Eye (tissue), 1 donor: ENCODE data around the gene EED.
"Not testable (repeated sequence)": the region's sequence is repeated elsewhere in the genome, so short reads cannot be mapped to it uniquely, and the experiment has no call there.

Source experiments
- DNase-seq: peaks from one replicate; pipeline ENCODE4 v3.0.0-alpha.2; 2015

EED gene

DNA sequence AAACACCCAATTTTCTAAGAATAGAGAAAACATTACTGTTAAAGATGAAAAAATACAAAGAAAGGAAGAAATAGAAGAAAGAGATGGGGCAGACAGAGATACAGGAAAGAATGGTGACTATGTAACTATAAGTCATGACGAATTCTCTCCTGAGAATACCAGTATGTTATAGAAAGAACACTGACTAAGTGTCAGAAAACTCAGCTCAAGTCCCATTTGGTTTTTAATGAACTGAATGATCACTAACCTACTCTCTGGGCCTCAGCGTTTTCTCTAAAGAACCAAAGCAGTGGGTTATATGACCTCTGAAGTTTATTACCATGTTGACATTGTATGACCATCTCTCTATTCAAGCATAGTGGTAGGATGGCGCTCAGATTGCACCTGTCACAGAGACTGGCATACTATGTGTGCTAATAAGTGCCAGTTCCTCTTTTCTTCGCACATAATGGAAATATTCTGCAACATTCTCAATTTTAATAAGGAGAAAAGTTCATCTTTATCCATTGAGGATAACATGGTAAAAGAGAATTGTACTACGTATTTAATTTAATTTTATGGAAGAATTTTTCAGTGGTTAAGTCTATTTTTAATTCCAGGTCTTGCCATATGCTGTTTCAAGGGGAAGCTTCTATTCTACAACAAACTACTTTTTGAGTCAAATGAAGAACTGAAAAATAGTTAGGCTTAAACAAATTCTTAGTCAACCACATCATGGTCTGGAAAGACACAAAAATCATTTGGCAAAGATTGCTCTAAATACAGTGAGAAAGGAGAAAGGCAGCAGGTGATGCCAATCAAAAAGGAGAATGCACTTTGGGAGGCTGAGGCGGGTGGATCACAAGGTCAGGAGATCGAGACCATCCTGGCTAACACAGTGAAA, 25.0 kb upstream of the EED start:
- DNase-seq: no peak

DNA sequence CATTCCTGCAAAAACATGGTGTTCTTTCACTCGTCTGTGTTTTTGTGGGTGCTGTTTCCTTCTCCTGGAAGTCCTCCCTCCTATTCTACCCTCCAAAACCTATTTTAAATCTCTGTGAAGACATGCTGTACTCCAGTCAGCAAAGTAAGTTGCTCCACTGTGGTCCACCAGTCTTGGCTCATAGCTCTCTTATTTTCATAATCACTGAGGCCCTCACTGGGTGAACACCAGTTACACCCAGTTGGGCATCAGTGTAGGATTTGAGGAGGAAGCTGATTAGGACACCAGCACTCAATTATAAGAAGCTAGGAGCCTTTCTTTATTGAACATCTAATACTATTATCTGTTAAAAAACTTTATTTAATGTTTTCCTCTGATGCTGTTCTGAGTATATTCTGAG, 23.9 kb upstream of the EED start:
- DNase-seq: no peak

DNA sequence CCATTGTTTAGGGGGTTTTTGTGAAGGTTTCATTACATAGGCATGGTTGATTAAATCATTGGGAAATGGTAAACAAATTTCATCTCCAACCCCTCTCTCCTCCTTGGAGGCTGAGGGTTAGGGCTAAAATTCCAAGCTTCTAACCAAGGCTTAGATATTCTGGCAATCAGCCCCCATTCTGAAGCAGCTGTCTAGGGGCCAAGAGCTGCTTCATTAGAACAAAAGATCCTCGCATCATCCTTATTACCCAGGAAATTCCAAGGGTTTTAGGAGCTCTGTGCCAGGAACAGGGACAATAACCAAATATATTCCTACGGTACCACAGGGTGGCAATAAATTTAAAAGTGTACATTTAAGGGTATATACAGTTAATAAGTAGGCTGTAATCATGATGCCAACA, 22.5 kb upstream of the EED start:
- DNase-seq: no peak

DNA sequence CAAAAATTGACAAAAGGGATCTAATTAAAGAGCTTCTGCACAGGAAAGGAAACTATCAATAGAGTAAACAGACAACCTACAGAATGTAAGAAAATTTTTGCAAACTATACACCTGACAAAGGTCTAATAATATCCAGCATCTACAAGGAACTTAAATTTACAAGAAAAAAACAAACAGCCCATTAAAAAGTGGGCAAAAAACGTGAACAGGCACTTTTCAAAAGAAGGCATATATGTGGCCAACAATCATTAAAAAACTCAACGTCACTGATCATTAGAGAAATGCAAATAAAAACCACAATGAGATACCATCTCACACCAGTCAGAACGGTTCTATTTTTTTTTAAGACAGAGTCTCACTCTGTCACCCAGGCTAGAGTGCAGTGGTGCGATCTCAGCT, 20.0 kb upstream of the EED start:
- not testable (repeated sequence) for DNase-seq

DNA sequence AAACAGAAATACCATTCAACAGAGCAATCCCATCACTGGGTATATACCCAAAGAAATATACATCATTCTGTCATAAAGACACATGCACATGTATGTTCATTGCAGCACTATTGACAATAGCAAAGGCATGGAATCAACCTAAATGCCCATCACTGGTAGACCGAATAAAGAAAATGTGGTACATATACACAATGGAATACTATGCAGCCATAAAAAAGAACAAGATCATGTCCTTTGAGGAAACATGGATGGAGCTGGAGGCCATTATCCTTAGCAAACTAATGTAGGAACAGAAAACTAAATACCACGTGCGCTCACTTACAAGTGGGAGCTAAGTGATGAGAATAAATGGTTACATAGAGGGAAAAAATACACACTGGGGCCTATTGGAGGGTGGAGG, 19.2 kb upstream of the EED start:
- not testable (repeated sequence) for DNase-seq

DNA sequence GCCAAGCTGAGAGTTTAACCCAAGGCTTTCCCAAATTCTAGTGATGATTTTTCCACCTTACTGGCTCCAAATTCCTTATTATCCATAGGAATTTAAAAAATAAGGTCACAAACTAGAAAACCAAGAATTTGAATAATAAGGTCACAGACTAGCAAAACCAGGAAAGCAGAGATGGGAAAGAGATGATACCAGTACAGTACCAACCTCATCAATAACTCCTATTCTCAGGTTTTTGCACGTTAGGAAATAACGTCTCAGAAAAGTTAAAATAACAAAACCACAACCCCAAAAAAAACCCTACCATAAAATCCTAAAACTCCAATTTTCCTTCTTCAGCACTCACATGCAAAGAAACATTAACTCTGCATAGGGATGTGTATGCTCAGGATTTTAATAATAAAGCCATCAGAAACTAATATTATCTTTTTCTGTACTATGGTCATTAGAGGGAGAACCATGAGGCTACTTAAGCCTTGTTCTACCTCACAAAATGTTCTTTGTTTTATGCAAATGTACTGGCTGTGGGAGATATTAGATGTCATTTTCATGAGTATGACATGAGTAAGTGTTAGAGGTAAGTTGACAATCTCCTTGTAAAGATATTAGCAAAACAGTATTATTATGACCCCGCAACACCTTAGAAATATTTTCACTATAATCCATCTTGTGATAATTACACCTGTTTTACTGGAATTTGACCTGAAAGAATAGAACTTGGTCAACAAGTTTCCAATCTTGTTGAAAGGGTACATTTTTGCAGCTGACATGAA, 16.1 kb upstream of the EED start:
- no peak for DNase-seq

DNA sequence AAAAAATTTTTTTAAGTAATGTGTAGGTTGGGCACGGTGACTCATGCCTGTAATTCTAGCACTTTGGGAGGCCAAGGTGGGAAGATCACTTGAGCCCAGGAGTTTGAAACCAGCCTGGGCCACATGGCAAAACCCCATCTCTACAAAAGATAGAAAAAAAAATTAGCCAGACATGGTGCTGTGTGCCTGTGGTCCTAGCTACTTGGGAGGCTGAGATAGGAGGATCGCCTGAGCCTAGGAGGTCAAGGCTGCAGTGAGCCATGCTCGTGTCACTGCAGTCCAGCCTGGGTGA, 15.6 kb upstream of the EED start:
- DNase-seq: not testable (repeated sequence)

DNA sequence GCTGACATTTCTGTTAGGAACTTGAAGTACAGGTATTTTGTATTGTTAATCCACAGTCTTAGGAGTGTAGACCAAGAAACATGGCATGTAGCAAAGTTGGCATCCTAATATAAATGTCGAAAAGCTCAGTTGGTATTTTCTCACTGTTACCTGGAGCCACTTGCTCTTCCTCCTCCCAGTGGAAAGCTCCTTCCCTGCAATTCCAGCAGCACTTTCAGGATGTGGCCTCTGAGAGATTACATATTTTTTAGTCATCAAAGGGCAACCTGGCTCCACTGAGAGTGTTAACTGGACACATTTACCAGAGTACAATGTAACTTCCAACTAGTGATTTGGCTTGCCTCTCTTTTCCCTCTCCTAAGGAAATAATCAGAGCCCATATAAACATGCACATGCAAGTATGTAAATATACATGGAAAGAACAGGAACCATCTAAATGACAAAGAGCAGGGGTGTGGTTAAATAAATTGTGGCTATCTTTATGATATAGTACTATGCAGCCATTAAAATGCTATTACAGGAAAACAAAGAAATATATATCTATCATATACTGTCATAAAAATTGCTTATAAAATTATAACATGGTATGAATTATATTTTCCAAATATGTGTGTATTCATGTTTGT, 14.3 kb upstream of the EED start:
- no peak for DNase-seq

DNA sequence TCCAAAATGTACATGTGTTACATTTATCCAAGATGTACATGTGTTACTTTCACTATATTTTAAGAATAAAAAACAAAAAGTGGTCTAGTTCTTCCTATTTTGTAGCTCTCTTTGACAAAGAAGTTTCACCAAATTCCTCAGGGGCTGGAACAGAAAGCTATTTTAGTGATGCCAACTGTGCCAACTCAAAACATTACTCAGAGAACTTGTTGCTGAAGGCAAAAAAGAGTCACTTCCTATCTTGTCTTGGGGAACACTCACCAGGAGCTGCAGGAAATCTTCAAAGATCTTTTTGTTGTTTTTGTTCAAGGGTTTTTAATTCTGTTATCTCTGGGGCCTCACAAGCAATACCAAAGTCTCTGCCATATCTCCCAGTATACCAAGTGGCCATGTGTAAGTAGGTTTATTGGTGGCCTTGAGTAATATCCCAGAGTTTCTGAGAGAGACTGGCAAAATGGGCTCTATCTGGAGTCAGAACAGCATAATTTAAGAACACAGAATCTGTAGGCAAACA, 13.6 kb upstream of the EED start:
- DNase-seq: no peak

DNA sequence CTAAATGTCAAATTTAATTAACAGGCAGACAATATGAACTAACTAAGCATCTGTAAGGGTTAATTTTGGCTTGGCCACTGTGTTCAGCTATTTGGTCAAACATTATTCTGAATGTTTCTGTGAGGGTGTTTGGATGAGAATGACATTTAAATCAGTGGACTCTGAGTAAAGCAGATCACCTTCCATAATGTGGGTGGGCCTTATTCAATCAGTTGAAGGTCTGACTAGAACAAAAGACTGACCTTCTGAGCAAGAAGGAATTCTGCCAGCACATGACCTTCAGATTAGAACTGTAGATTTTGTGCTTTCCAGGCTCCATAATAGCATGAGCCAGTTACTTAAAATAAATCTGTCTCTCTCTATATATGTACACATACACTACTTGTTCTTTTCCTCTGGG, 12.0 kb upstream of the EED start:
- DNase-seq: no peak

DNA sequence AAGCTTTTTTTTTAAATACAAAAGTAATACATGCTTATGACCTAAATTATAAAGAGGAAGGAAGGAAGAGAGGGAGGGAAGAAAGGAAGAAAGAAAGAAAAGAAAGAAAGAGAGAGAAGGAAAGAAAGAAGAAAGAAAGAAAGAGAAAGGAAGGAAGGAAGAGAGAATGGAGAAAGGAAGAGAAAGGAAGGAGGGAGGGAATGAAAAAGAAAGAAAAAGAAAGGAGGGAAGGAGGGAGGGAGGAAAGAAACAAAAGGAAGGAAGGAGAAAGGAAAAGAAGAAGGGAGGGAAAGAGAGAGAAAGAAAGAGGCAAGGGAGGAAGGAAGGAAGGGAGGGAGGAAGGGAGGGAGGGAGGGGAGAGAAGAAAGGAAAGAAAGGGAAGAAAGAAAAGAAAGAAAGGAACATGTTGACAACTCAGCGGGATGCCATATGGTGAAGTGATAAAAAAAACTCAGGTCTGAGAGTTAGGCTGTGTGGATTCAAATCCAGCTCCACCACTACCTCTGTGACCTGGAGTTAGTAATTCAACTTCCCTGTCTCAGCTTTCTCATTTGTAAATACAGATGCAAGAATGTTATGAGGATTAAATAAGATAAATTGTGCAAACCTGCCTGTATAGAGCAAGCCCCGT, 9.6 kb upstream of the EED start:
- DNase-seq: no peak

DNA sequence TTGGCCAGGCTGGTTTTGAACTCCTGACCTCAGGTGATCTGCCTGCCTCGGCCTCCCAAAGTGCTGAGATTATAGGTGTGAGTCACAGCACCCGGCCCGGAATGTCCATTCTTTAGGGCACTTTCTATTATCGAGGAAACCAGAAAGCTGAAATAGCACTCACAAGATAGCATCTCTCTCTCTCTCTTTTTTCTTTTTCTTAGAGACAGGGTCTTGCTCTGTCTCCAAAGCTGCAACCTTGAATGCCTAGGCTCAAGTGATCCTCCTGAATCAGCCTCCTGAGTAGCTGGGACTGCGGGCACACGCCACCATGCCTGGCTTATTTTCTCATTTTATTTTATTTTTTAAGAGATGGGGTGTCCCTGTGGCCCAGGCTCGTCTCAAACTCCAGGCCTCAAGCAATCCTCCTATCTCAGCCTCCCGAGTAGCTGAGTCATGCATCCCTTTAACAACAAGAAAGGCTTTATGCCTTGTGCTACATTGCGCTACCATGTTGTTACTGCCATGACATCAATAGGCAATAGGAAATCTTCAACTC, 7.2 kb upstream of the EED start:
- no peak for DNase-seq

DNA sequence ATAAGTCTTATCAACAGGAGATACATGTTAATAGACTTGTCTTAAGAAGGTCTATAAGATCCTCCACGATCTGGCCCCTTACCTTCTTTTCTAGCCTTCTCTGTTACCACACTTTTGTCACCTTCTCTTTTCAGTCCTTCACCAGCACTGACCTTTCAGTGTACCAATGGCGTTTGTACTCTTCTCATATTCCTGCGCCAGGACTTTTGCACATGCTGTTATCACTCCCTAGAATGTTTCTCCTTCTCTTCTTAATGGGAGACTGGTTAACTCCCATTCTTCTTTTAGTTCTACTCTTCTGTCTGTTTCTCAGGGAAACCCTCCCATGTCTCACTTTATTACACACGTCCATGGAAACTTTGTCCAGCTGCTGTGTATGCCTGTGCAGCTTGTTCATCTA, 4.4 kb upstream of the EED start:
- no peak for DNase-seq

DNA sequence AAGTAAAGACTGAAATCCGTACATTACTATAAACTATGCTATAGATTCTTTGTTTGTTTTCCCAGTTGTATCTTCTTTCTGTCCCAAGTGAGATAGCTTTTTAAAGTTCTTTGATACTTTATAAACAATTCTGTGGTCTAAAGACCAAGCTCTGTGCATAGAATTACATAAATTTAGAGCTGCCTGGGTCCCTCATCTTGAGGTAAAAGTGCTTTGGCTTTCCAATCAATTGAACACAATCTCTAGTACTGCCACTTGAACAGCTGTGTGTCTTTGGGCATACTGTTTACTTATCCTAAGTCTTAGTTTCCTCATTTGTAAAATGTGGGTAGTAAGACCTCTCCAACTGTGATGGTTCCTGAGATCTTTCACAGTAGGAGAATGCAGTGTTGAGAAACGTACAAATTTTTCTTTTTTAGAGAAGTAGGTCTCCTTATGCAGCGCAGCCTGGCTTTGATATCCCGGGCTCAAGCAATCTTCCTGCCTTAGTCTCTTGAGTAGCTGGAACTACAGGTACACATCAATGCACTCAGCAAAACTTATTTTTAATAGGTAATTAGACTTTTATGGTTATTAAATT, 2.5 kb upstream of the EED start:
- no peak for DNase-seq

DNA sequence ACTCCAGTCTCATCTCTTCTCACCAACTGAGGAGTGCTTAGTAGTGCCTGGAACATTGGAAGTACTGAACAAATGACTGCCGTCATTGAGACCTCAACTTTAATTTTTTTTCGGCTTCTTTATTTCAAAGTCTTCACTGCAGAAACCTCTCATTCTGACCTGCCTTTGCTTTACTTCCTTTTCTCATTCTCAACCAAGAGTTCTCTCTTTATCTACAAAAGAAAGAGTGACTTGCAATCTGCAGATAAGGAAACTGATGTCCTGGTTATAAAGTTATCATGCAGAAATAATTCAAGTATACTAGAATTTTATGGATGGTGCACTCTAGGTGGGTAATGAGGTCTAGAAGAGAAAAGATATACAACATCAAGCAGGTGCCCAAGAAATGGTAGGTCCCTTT, 1.2 kb upstream of the EED start:
- DNase-seq: no peak

DNA sequence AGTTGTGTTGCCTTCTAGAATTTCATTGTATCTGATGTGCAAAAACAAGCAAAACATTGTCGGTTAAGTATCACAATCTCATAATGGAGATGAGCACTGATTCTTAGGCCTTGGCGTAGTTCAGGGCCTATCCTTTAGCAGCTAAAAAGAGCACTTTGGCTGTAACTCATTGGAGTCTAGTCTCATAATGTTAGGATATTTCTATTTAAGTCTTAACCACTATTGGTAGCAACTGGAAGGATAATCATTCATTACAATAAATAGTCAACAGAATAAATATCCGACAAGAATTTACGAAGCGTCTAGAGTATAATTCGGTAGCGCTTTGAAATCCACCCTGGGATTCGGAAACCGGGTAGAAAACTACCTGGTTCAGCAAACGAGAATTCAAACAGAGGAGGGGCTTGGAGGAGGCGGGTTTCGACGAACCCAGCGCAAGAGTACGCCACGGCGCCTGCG, 461 bp upstream of the EED start:
- DNase-seq: no peak

DNA sequence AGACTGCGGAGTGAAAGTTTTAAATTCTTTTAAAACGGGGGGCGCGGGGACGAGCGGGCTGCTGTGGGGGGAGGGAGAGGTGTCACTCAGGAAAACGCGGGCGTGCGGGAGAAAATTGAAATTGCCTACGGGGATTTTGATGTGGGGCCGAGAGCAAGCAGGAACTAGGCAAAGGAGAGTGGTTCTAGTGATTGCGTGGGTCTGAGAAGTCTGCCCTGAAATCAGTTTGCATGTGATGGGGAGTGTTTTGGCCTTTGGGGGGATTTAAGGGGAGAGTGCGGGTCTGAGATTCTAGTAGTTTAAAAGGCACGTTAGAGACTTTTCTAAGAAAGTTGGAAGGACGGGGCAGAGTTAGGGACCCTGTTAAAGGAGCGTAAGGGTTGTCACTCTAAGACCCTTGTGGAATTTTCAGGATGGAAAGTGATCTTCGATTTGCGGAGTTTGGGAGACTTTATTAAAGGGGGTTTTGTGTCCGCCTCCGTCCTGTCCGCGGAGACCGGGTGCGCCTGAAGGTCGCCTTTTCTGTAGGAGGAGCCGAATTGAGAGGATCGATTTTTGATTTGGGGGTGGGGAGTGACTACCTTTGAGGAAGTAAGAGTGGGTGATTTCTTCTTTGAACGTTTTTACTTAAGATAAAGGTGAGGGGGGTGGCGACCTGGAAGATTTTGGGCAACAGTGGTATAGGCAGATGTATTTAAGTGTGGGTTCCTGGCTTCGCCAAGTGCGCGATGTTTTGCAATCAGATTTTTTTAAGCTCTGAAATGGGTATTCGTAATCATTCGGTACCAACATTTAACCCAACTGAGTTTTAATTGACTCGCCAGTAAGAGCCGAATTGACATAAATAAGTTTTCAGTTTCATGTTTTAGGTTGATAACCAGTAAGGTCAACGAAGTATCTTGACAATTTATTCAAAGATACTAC, 1.1 kb downstream of the EED start:
- no peak for DNase-seq

DNA sequence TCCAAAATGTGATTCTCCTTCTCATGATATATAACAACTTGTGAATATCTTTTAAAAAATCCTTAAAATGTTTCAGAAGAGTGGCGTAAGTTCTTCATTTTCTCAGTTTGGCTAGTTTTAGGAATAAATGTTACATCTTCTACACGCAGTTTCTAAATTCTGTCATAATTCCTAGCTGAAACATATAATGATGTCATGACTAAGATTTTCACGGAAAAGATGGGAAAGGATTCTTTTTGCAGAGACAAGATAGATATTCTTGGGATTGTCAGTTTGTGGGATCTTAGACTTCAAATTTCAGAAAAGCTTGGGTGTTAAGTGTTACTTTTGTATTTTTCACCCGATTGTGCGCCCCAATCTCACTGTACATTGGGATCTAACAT, 1.7 kb downstream of the EED start:
- no peak for DNase-seq

DNA sequence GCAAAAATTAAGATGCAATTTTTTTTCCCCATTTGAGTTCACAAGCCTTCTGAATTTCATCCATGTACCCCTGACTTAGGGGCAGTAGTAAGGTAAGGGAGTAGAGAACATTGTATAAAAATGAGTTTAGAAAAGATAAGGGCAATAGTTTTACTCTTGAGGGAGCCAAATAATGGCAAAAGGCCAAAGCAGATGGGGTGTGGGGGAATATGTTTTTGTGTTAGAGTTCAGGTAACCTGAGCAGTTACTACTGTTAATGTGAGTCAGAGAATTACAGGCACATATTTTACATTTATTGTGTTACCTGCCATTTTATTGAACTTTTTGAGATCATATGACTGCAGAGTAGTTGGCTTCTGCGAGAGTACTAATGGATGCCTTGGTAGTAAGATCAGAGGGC, 3.1 kb downstream of the EED start:
- no peak for DNase-seq

DNA sequence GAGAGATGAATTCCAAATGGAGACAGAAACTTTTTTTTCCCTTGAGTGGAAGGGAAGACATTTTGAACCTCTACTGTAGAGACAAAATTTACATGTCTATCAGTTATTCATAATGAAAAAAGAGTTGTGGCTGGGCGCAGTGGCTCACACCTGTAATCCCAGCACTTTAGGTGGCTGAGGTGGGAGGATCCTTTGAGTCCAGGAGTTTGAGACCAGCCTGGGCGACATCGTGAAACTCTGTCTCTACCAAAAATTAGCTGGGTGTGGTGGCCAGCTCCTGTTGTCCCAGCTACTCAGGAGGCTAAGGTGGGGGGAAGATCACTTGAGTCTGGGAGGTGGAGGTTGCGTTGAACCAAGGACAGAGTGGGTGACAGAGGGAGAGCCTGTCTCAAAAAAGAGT, 4.1 kb downstream of the EED start:
- no peak for DNase-seq

DNA sequence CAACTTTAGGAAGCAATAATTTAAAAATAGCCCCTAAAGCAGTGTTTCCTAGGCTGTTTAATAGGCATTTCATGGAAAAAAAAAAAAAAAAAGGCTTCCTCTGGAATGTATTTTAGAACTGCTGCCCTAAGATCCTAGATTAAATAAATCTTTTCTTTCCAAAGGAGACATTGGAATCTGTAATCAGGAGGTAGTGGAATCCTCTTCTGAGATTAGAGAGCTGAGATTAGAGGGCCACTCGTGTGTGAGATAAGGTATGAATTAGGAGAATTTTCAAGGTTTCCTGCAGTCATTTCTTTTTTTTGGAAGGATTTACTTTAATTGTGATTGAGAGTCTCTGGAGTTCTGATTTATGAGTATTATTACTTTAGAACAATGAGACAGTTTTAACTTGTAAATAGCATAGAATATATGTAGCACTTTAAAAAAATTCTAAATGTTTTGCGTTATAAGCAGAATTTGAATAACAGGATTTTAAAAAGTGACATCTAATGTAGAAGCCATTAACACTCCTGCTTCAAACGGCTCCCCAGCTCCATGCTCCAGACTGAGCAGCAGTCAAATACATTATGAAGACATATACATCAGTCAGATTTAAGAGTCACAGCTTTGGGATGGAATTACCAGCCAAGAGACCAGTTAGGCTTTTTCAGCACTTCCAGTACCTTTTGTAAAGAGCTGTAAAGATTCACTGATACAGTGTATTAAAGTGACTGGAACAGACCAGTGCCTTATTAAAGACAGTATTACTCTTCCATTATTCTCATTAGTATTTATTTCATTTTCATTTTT, 5.0 kb downstream of the EED start:
- no peak for DNase-seq
